HG02885 (cell line): Measurements from ENCODE around the gene C10orf67.

ENCODE experiments used
- ATAC-seq: cut with Tn5 transposase; IDR thresholded peaks from one replicate; pipeline ENCODE4 v1.9.1; 2021; ENCODE audit warnings: mild to moderate bottlenecking; ENCODE audit not compliant: unreplicated experiment, poor library complexity

C10orf67 gene

DNA sequence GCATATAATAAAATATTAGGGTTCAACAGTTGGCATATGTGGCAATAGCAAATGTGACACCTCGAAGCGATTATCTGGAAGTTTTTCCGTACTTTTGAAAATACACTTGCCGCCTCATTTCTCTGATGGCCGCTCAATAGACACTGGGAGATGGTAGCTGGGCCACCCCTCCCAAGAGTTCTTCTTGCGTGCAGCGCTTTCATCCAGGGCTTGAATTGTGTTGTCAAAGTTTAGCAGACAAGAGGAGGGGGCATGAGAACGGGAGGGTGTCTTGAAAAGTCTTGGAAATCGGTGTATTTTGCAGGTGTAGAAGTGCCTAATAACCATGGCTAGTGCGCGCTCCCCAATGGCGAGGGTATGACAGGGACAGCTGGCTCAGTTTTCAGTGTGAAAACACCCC, 144.0 kb downstream of the C10orf67 start:
- ATAC-seq: no peak

DNA sequence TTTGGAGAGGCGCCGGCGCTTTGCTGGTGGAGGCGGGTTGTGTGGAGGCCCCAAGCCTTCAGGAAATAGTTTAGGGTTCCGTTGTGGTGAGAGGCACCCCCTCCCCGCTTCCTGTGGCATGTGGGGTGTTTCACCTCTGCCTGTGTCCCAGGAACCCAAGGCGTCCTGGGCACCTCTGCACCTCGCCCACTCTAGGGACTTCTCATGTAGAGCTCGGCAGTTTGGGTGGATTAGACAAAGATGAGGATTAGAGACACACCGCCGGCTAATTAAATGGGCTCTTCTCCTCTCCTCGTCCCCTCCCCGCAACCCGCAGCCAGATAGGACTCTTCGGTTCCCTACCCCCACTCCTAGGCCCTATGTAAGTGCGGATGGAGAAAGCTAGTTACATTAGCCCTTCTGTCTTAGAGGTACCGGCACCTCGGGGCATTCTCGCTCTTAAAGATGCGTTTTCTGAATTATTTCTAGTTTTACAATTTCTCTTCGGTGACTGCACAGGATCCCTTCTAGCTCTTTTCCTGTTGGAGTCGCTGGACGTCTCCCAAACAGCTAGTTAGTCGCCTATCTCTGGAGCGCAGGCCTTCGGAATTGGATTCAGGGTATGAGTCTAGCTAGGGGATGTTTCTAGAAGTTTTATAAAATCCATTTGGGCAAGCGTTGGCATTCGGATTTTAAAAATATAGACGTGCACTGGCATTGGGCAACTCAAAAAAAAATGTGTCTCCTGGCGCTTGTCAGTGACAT, 144.7 kb downstream of the C10orf67 start:
- no peak for ATAC-seq

- ATAC-seq: no peak
These were observed 145.4 kb downstream of the C10orf67 start for GRCh38 chr10:23198940-23199767.

DNA sequence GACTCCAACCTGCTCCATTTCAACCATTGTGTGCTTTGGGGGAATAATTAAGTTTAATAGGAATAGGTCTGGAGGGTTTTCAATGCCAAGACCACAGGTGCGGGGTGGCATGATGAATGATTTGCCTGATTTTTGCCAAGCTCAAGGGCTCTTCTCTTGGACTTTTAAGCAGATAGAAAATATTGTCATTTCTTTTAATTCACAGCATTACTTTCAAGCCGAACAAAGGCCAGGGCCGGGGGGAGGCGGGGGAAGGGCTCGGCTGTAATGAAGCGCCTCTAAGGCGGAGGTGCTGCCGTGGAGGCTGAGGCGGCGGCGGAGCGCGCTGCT, 146.0 kb downstream of the C10orf67 start:
- ATAC-seq: no peak

DNA sequence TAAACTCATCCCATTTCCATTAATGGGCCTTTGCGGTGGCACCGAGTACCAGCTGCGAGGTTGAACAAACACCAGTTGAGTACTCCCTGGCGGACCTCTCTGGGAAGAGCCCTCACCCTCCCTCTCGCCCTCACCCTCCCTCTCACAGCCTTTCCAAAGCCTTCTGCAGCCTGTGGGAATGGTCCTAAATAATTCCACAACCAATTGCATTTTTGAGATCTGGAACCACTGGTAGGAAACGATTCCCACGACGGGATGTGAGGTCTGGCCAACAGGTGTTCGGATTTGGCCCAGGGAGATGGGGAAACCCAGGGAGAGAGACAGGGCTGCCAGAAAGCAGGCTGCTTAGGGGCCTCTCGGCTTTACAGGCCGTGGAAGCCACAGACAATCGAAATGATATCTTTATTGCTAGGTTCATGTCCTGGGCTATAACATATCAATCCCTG, 147.2 kb downstream of the C10orf67 start:
- no peak for ATAC-seq

DNA sequence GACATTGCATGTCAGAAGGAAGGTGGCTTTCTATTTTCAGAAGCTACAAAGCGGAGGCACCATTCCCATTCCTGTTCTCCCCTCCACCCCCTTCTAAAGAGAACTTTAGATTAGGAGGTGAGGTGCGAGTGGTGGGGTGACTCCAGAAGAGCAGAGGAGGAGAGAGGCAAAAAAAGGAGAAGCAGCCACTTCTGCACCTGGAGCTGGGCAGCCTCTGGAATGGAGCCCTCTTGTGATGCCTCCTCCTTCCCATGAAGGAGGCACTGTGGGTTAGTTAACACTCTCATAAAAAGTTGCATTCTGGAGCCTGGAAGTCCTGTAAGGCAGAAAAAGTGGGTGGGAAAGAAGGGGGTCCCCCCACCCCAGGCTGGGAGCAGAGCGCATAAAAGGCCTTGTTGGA, 147.7 kb downstream of the C10orf67 start:
- ATAC-seq: no peak

DNA sequence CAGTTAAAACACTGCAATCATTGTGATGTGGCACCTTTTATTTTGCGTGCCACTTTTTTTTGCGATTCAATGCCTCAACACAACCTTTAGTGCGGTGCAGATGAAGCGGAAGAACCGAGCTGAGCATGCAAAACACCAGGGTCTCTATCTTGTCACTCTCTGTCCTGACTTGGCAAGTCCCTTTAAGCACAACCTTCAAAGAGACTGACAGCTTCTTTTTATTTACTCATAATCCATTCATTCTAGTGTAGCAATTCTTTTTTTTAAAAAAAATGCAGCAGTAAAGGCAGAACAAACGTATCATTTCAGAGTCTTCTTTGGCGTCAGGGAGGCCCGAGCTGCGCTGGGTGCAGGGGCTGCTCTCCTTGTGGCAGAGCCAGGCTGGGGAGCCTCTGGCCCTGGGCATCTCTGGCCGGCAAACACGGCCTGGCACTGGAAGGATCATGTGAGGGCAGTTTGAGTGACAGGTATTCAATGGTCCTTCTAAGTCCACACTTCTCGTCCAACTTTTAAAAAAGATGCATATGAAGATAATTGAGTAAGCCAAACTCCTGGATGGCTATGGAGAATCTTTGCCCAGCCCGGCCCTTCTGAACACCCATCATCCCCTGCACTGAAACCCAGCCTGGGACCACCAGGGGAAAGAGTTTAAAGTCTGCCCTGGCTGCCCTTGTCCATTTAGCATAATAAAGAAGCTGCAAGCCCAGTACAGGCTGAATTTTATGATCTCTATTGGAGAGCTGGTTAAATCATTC, 148.6 kb downstream of the C10orf67 start:
- no peak for ATAC-seq

DNA sequence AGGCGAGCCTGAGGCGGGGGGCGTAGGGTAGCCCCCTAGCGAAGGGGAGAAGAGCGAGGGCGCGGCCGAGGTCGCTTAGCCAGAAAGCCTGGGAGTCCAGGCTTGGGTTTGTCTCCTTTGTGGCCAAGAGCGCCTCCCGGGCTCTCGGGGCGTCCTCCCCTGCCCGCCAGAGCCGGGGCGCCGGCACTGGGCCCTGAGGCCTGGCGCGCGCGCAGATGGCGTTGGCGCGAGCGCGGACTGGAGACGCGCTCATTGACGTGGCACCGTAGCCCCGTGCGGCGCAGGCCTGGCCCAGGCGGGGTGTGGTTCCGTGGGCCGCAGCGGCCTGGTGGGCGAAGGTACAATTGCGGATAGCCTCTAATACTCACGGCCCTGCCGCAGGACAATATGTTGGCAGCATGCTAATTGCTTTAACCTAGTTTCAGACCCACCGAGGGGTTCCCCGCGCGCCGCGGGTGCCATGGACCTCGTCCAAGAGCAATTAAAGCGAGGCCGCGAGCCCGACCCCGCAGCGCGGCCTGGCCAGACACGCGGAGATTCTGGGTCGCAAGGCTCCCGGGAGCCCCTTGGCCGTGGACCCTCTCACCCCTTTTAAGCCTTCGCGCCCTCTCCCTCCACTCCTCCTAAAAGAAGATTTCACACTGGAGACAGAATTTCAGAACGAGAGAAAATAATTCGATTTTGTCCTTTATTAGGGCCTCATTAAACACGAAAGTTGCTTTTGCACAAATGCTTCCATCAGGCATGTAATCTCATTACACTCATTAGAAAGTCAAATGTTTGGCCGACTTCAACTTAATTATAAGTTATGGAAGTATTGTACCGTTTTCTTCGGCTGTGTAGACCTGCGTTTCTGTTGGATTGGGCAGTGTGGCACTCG, 149.4 kb downstream of the C10orf67 start:
- ATAC-seq: no peak

GRCh38 chr10:23194471-23194965, 150.1 kb downstream of the C10orf67 start:
- ATAC-seq: no peak

DNA sequence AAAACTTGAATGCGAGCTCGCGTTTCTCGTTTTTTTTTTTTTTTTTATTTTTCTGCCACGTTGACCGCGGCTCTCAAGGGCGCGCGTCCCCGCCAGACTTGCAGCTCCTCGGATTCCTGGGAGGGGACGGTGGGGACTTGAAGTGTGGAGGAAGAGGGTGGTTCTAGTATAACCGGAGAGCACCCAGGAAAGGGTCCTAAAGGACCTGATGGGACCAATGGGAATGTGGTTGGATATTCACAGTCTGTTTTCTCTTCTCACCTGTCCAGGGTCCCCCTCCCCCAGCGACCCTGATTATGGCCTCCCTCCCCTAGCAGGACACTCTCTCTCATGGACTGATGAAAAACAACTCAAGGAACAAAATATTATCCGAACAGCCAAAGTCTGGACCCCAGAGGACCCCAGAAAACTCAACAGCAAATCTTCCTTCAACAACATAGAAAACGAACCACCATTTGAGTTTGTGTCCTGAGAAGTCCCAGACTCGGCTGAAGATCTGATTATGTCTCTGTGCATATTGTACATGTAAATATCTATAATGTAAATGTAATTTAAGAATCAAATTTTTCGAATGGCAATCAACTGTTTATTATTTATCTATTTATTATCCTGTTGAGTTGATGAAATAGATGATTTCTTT, 151.0 kb downstream of the C10orf67 start:
- ATAC-seq: no peak

DNA sequence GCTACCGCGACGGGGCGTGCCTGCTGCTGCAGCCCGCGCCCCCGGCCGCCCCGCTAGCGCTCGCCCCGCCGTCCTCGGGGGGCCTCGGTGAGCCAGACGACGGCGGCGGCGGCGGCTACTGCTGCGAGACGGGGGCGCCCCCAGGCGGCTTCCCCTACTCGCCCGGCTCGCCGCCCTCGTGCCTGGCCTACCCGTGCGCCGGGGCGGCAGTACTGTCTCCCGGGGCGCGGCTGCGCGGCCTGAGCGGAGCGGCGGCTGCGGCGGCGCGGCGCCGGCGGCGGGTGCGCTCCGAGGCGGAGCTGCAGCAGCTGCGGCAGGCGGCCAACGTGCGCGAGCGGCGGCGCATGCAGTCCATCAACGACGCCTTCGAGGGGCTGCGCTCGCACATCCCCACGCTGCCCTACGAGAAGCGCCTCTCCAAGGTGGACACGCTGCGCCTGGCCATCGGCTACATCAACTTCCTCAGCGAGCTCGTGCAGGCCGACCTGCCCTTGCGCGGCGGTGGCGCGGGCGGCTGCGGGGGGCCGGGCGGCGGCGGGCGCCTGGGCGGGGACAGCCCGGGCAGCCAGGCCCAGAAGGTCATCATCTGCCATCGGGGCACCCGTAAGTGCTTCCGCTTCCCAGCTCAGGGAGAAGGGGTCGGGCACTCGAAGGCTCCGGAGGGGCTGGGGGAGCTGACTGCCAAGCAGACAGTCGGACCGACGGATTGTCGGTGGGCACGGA, 151.7 kb downstream of the C10orf67 start:
- ATAC-seq: no peak

- no peak for ATAC-seq
These were observed 152.6 kb downstream of the C10orf67 start, which contains the start of gene PTF1A for GRCh38 chr10:23191764-23192711. TSS of gene PTF1A (plus strand) at chr10:23192312. CDS start at chr10:23192531, 219 bp downstream.

DNA sequence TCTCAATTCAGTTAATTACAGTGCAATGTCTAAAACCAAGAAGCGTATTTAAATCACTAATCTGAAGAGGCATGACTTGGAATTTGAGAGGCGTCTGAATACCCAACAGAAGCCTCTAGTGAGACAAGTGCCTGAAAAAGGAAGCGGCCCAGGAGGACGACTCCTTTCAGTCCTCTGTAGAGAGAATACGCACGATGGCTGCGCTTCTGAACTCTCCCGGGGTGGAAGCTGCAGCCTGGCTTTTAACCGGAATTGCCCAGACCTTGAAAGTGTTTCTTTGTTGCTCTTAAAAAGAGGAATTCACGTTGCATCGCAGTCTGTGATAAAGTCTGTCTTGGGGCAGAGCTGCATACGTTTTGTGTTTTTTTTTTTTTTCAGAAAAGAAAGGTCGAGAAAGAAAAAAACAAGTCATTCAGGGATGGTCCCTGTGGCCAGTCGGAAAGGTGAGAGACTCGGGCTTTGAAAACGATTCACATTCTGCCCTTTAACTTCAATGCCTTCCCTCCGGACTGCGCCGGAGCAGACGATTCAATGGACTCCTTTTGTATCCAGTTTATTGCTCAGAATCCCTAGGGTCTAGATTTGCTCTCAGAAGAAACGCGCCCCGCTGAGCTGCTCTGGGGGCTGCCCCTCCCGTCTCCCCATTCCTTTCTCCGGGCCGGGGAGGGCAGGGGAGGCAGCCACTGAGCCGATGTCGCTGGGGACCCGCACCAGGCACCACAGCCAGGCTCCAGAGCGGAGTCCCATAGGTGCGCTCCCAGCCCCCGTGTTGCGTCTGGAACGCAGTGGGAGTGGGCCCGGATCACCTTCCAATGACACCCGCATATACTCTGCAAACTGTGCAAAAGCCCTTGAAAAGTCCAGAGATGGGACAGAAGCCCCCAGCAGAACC, 153.5 kb downstream of the C10orf67 start:
- no peak for ATAC-seq

DNA sequence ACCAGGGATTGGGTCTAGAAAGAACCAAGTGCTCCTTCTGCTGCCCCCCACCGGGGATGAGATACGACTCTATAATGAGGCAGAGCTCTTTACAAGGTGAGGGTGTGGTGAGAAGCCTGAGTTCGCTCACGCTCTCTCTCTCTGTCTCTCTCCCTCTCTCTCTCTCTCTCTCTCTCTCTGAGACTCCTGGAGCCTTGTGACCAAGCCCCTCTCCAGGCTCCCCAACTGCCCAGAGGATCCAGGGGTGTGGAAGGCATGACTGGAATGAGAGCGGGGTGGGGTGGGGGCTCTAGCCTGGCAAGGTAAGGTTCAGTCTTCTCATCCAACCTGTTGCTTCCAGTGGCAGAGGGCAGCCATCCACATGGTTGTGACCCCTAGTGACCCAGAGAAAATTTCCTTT, 155.6 kb downstream of the C10orf67 start:
- no peak for ATAC-seq

DNA sequence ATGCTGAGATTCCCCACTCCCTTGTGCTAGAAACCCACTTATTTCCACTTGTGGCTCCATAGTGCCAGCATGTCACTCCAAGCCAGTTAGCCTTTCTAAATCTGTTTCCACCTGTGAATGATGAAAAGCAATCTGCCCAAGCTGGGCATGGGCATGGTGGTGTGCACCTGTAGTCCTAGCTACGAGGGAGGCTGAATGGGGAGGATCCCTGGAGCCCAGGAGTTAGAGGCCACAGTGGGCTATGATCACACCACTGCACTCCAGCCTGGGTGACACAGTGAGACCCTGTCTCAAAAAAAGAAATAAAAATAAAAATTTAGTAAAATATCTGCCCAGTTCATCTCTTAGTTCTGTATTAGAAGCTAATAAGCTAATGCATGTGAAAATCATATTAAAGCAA, 157.4 kb downstream of the C10orf67 start:
- no peak for ATAC-seq

DNA sequence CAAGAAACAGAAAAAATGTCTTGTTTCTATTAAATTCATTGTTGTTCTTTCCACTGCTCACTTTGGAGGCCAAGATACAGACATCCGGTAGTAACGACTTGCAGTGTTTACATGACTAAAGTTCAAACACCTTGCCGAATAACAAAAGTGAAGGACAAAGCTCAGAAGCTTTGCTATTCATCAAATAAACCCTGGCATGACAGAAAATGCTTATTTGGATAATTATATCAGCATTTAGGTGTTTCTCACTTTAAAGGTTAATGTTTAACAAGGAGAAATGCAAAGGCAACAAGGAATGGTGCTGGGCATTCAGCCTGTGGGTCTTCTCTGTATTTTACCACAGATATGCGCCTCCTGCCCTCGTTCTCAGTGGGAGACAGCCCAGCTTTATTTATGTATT, 157.9 kb downstream of the C10orf67 start:
- ATAC-seq: no peak

GRCh38 chr10:23186178-23186577, 158.4 kb downstream of the C10orf67 start:
- no peak for ATAC-seq
